Activated T-cell treated with anti-CD3 and anti-CD28 coated beads, Interleukin-2, amount 50 U/mL, for 4 hours (primary cell): ENCODE results near the gene PRSS1. TPM values are rescaled to one million over a fixed set of nuclear protein-coding genes. Genes with fewer than 3 reads are reported as not detected.

Source experiments
- ATAC-seq, 2 donors: fragments of 200-7000 bp; cut with Tn5 transposase; one replicate each; pipeline ENCODE4 v1.10.0; 2021
- DNase-seq: peaks from one replicate; pipeline ENCODE4 v3.0.0-alpha.2; 2020
- H3K27me3 Mint-ChIP-seq: one replicate; pipeline ENCODE4 v1.8.0; 2021; ENCODE audit warnings: low read depth, mixed read lengths
- H3K36me3 Mint-ChIP-seq: one replicate; pipeline ENCODE4 v1.8.0; 2022; ENCODE audit warnings: mixed read lengths; ENCODE audit not compliant: insufficient read depth
- H3K4me1 Mint-ChIP-seq: one replicate; pipeline ENCODE4 v1.8.0; 2021; ENCODE audit warnings: low read depth, mixed read lengths
- H3K4me3 Mint-ChIP-seq: one replicate; pipeline ENCODE4 v1.8.0; 2021; ENCODE audit warnings: mild to moderate bottlenecking, moderate library complexity, mixed read lengths
- H3K9me3 Mint-ChIP-seq: one replicate; pipeline ENCODE4 v1.8.0; 2021; ENCODE audit warnings: mixed read lengths
- total RNA-seq, 3 donors: library from RNA; stranded (reverse); gene quantifications; one replicate each; pipeline ENCODE4 v1.2.1, GENCODE V29; 2021

Gene PRSS1
- total RNA-seq, 3 donors from 2014 or later = 6.6 to 11.7 (median 9.2) TPM

- peak; percentile 3 to 8 for ATAC-seq
- peaks cover 72% of the 10 kb centered on the region for H3K4me1 Mint-ChIP-seq
- H3K36me3 Mint-ChIP-seq = peaks cover 71% of the 10 kb centered on the region
- peak overlapping the region; percentile 99 for H3K4me3 Mint-ChIP-seq
- no peaks in the 10 kb centered on the region for H3K27me3 Mint-ChIP-seq
- no peaks in the 10 kb centered on the region for H3K9me3 Mint-ChIP-seq
- no peak for DNase-seq
Measured at GRCh38 chr7:142798451-142799436, 49.5 kb downstream of the PRSS1 start.

- DNase-seq (no peak), ATAC-seq (peak in 1 of 2 donors; percentile 5)
- peaks cover 70% of the 10 kb centered on the region for H3K36me3 Mint-ChIP-seq
- H3K4me3 Mint-ChIP-seq = peak overlapping the region; percentile 99
- H3K27me3 Mint-ChIP-seq = no peaks in the 10 kb centered on the region
- peaks cover 72% of the 10 kb centered on the region for H3K4me1 Mint-ChIP-seq
- H3K9me3 Mint-ChIP-seq = no peaks in the 10 kb centered on the region
Measured at GRCh38 chr7:142799437-142799835, 50.2 kb downstream of the PRSS1 start.

GRCh38 chr7:142800088-142800487, 50.8 kb downstream of the PRSS1 start:
- peaks cover 72% of the 10 kb centered on the region for H3K4me1 Mint-ChIP-seq
- no peak for DNase-seq
- peak overlapping the region; percentile 99 for H3K4me3 Mint-ChIP-seq
- peaks cover 73% of the 10 kb centered on the region for H3K36me3 Mint-ChIP-seq
- no peaks in the 10 kb centered on the region for H3K27me3 Mint-ChIP-seq
- H3K9me3 Mint-ChIP-seq = no peaks in the 10 kb centered on the region
- ATAC-seq = peak; percentile 11 to 31

GRCh38 chr7:142800699-142801260, 51.5 kb downstream of the PRSS1 start:
- no peaks in the 10 kb centered on the region for H3K9me3 Mint-ChIP-seq
- no peak for DNase-seq
- no peak for ATAC-seq
- peak overlapping the region; percentile 99 for H3K4me3 Mint-ChIP-seq
- peaks cover 73% of the 10 kb centered on the region for H3K36me3 Mint-ChIP-seq
- no peaks in the 10 kb centered on the region for H3K27me3 Mint-ChIP-seq
- peaks cover 74% of the 10 kb centered on the region for H3K4me1 Mint-ChIP-seq

- no peaks in the 10 kb centered on the region for H3K9me3 Mint-ChIP-seq
Measured at GRCh38 chr7:142801601-142802295, 52.5 kb downstream of the PRSS1 start.

GRCh38 chr7:142802301-142802700, 53.0 kb downstream of the PRSS1 start:
- DNase-seq (no peak), ATAC-seq (no peak)
- H3K27me3 Mint-ChIP-seq = no peaks in the 10 kb centered on the region
- peak overlapping the region; percentile 99 for H3K4me3 Mint-ChIP-seq
- peaks cover 73% of the 10 kb centered on the region for H3K36me3 Mint-ChIP-seq
- H3K9me3 Mint-ChIP-seq = no peaks in the 10 kb centered on the region
- H3K4me1 Mint-ChIP-seq = peaks cover 89% of the 10 kb centered on the region

More at GRCh38 chr7:142801601-142802295, 52.5 kb downstream of the PRSS1 start:
- peaks cover 83% of the 10 kb centered on the region for H3K4me1 Mint-ChIP-seq
- H3K27me3 Mint-ChIP-seq = no peaks in the 10 kb centered on the region
- no peak for DNase-seq
- no peak for ATAC-seq
- H3K4me3 Mint-ChIP-seq = peak overlapping the region; percentile 99
- H3K36me3 Mint-ChIP-seq = peaks cover 73% of the 10 kb centered on the region

Other genes starting within 250 kb of the PRSS1 start
- 10 to 100 TPM; 18.0 to 30.0 (median 25.2) TPM for gene PRSS2, start 21.5 kb downstream of the PRSS1 start, total RNA-seq
- 1 to 10 TPM; 6.7 to 8.3 (median 8.0) TPM for gene EPHB6, start 105.6 kb downstream of the PRSS1 start, total RNA-seq
- not detected for gene TRPV6, start 136.3 kb downstream of the PRSS1 start, total RNA-seq
- gene TRPV5, start 184.3 kb downstream of the PRSS1 start, total RNA-seq = not detected
- not detected for gene LLCFC1, start 190.0 kb downstream of the PRSS1 start, total RNA-seq
- under 1 TPM in 1 of 3 donors, not detected in 2; 0.33 TPM for gene KEL, start 212.9 kb downstream of the PRSS1 start, total RNA-seq